ENCODE measurements around the gene BACH2. TPM values are rescaled to one million over a fixed set of nuclear protein-coding genes. Genes with fewer than 3 reads are reported as not detected.

The BACH2 gene
- total RNA-seq, 1 experiment from 2014 or later, result 0.15 TPM

GRCh38 chr6:90190131-90190530 lies 106.5 kb downstream of the BACH2 start:
- DNase-seq (ENCODE audit: extremely low read depth, low read depth), result no peak

DNA sequence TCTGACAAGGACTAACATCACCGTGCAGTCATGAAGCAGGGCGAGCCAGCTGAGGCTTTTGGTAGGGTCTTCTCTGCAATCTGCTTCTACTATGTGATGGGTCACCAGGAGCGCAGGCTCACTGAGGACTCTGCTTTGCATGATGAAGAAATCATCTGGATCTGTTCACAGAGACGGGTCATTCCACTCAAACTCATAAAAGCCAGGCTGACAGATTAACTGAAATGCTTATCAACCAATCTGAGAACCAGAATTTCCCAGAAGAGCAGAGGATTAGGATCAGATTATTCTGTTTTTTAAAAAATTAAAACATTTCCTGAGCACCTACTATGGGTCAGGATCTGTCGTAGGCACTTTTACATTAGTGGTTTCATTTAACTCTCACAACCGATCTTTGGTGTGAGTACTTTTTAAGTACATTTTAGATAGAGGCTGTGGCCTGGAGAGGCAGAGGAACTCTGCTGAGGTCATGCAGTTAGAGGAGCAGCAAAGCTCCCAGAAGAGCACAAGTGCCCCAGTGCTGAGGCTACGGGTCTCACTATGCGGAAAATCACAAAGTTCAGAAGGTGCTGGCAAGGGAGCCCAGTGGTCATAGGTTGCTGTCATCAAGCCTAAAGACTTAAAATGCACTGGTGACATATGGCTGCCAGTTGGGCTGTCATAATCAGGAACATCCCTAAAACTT lies 109.1 kb downstream of the BACH2 start:
- DNase-seq (ENCODE audit: extremely low read depth, low read depth), result no peak

- DNase-seq (ENCODE audit: extremely low read depth, low read depth), result no peak
These were observed 109.8 kb downstream of the BACH2 start for GRCh38 chr6:90186637-90187371.

GRCh38 chr6:90186026-90186425 lies 110.6 kb downstream of the BACH2 start:
- DNase-seq (ENCODE audit: extremely low read depth, low read depth), result no peak

DNA sequence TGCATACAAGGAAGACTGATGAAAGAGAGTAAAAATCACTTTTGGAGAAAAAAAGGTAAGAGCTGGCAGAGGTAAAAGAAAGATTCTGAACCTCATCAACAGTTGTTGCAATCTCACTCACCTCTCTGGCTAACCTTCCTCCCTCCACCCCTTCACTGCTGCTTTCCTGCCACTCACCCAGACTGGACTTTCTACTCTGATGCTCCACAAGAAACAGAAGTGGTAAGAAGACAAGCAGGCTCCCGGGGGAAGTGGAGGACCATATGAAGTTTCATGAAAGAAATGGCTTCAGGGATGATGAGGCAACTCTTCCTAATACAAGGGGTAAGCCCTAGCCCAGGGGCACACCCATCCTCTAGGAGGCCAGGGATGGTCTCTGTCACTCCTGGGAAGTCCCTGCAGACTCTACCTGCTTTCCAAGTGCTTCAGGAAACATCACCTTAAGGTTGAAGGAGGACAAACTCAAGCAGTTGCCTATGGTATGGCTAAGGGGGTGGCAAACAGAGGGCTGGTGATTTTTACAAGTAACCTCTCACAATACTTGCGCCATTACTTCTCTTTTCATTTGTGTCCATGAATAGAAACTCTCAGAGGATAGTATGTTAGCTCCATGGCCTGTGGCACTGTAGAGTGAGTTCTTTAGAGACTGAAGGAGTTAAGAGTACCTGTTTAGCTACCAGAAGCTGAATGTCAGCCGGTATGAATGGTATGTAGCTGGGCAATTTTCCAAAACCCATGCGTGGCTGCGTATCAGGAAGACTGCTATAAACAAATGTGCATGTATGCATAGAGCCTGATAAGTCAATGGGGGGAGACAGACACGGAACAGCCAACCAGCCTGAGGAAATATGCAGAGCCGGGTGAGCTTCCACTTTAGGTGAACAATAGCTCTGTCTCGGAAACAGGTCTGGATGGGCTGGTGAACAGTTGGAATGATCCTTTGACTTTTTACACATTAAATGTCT lies 112.0 kb downstream of the BACH2 start:
- no peak for DNase-seq (ENCODE audit: extremely low read depth, low read depth)

DNA sequence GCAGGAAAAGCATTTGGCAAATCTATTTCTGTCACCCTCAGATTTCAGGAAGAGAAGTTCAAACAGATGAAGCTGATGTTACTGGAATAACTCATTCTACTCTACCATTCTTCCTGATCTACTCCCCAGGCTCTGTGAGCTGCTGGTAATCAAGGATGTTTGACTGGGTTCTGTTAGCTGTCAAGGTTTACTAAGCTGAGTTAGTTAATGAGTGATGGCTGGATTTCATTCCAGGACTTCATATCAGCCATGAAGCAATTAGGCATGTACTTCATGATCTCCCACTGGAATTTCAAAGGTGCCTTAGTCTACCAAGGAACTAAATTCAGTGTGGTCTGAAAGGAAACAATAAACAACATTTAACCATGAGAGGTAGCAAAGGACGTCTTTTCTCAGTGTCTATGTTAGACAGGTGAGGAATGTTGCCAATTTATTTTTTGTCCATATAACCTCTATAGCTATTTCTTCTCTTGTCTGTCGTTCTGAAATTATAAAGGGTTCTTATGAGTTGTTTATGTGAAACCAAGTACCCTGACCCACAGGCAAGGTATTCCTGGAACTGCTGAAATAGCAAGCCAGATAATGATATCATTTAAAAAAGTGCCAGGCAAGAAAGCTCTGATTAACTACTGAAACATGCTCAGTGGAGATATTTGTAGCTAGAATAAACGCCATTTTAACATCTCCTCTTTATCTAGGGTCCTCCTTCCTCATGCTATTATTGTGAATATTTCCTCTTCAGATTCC lies 112.9 kb downstream of the BACH2 start:
- DNase-seq (ENCODE audit: extremely low read depth, low read depth), result no peak

DNA sequence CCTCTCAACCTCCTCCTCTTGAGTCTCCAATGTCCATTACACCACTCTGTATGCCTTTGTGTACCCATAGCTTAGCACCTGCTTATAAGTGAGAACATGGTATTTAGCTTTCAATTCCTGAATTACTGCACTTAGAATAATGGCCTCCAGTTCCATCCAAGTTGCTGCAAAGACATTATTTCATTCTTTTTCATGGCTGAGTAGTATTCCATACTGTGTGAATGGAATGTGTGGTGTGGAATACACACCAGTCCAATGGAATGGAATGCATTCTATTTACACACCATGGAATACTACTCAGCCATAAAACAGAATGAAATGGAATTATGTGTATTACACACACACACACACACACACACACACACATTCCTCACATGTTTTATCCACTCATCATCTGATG lies 116.1 kb downstream of the BACH2 start:
- DNase-seq (ENCODE audit: extremely low read depth, low read depth), result no peak

DNA sequence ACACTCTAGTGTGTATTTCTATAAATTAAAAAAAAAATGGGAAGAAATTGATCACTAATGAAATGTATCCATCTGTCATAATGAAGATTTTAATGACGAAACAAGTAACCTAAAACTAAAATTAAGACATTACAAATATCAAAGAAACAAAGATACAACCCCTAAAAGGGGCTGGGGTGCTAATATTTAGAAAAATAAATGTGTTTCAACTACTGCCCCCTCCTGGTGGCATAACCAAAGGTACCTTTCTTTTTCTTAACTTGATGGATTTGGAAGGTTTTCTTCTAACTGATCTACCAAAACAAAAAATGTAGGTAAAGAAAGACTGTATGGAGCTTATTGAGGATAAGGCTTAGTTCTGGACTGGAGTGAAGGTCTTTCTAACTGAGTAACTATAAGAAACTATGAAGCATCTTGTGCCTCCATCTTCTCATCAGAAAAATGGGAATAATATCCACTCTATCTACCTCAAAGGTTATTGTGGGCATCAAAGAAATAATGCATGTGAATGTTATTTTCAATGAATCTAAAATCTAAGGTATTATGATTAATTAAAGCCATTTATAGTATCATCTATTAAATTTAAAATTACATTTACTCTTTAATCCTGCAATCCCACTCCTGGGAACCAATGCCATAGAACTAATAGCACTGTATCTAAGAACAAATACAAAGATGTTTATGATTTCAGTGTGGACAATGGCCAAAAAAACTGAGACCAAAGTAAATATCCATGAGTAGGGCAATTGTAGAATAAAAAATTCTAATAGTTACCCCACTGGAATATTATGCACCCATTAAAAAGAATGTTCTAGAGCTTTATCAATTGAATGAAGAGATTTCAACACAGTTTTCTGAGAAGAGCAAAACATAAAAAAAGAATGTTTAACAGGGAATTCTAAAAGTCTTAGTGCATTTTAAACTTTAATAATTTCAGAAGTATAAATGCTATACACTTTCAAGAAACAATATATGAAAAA lies 117.2 kb downstream of the BACH2 start:
- DNase-seq (ENCODE audit: extremely low read depth, low read depth), result no peak

DNA sequence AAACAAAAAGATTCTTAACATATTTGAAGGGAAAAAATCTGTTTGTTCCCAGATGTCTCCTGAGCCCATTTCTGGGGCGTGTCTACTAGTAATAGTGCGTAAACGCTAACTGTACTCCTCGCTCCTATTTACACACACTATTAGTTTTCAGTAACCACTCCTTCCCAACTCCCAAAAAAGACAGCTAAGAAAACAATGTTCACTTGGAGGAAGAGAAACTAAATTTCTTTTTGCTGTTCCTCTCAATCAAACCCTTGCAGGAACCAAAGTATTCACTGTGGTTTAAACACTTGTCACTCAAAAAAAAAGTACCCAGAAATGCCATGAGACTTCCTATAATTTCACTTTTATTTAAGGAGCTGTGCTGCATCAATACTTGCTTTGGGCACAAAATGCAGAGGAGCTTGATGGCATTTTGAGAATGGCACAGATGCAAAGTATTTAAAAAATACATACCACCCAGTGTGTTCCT lies 118.2 kb downstream of the BACH2 start:
- no peak for DNase-seq (ENCODE audit: extremely low read depth, low read depth)

DNA sequence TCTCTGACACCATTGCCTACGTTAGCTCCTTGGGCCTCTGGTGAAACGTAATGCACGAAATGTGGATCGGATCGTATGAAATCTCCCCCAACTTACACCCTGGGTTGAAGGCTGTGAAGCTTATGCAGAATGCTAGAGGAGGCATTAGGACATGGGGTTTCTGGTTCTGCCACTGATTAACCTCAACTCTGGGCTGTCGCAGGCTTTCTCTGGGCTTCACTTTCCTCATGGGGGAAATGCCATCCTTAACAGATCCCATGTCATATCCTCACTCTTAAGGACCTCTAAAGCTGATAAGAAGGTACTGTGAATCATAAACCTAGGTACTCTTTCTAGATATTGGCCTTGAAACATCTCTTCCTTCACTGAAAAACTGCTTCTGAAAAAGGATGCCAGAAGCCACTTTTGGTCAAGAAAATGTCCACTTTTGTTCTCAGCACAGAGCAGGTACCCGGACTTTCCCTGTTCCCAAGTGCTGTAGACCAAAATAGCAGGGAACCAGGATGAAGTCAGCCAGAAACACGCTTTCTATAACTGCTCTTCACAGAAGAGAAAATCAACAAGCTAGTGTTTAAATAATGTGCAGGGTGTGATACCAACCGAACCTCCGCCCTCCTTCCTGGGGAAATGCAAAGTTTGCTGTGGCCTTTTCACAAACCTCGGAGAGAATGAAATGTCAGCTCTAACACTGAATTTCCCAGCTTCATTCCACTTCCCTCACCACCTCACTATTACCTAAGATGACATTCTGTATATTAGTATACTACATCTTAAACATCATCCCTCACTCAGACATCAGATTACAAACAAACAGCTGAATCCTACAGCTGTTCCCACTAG lies 118.9 kb downstream of the BACH2 start:
- DNase-seq (ENCODE audit: extremely low read depth, low read depth), result no peak

DNA sequence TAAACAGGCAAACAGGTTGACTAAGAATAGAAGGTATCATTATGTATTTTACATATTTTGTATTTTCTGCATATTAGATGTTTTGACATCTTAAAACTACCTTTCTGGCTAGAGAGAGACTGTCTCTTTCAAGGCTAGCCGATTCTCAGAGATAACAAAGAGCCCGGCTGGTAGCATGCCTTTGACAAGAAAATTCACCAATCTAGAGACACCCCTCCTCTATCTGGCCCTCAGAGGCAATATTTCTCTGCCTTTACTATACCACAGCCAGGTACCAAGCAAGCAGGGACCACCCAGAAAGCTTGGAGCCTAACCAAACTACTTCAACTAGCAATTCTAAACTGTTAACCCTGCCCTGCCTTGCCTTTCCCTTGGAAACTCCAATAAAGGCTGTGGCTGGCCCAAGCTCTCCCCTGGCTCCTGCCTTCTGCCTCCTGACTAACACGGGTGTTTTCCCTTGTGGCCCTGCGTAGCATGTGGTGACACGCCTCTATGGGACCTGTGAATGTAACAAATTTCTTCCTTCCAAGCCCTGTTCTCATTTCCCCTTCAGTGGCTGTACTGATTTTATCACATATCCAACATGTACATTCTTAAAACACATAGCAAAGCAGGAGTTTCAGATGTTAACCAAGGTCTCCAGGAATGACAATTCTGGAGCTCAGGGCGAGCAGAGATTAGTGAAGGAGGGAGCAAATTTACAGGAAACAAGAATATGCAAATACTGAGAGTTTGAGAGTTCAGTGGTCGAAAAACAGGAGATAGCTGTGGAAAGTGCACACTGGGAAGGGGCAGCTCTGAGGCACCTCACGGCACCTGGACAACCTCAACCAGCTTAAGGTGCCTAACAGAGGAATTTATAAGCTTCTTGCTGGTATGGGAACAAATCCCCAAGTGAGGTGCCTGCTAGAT lies 120.8 kb downstream of the BACH2 start:
- DNase-seq (ENCODE audit: extremely low read depth, low read depth), result no peak

- no peak for DNase-seq (ENCODE audit: extremely low read depth, low read depth)
These were observed 123.2 kb downstream of the BACH2 start for GRCh38 chr6:90173262-90173925.

DNA sequence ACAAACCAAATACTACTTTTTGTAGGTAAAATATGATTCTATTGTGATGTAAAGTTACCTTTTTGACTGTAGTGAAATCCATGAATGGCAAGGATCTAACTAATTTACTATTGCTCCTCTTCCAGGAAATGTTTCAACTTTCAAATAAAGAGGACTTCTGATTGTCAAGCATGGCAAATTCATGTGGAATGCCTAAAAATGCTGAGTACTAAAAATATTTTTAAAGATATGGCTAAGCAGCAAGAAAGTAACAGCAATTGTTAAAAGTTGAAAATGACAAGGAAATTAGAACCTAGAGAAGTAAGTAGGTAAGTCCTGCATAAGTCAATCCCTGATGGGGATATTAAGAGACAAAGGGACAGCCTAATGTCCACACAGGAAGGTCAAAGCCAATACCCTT lies 126.0 kb downstream of the BACH2 start:
- no peak for DNase-seq (ENCODE audit: extremely low read depth, low read depth)

GRCh38 chr6:90169374-90169773 lies 127.3 kb downstream of the BACH2 start:
- no peak for DNase-seq (ENCODE audit: extremely low read depth, low read depth)

GRCh38 chr6:90168693-90169131 lies 127.9 kb downstream of the BACH2 start:
- DNase-seq (ENCODE audit: extremely low read depth, low read depth), result no peak

- DNase-seq (ENCODE audit: extremely low read depth, low read depth), result no peak
These were observed 128.9 kb downstream of the BACH2 start for GRCh38 chr6:90167514-90168379.
